C4-2B (cell line): ENCODE results near the gene THEM5.

ENCODE experiments used
- CTCF ChIP-seq: fragments of 450-650 bp; conservative IDR thresholded peaks from 2 replicates; pipeline ENCODE4 v1.5.1; 2017; ENCODE audit warnings: mild to moderate bottlenecking
- ZFX ChIP-seq: fragments of 450-650 bp; IDR thresholded peaks from 2 replicates; pipeline ENCODE4 v1.6.1; 2017

GRCh38 chr1:151893176-151893924 lies 39.8 kb upstream of the THEM5 start:
- no peak for TF ChIP-seq CTCF
- no peak for TF ChIP-seq ZFX
